Bone marrow (tissue), 2 donors: ENCODE data around the gene ABCC11.
A peak's percentile ranks its signal among the peaks of the same experiment; 100 is the strongest.

ENCODE experiments used
- DNase-seq, 2 donors: peaks; one replicate each; lab custom pipeline; 2025; lab: John Stamatoyannopoulos, UW

The ABCC11 gene

GRCh38 chr16:48161906-48162305 is 85.4 kb downstream of the ABCC11 start:
- no peak for DNase-seq

- DNase-seq: no peak
These were observed 86.8 kb downstream of the ABCC11 start for GRCh38 chr16:48160575-48160974.

- peak in 1 of 2 donors; percentile 23 for DNase-seq
These were observed 89.0 kb downstream of the ABCC11 start for GRCh38 chr16:48158296-48158695.

GRCh38 chr16:48157794-48158193 is 89.5 kb downstream of the ABCC11 start:
- DNase-seq: no peak

GRCh38 chr16:48157302-48157701 is 90.0 kb downstream of the ABCC11 start:
- no peak for DNase-seq

GRCh38 chr16:48156790-48157209 is 90.5 kb downstream of the ABCC11 start:
- DNase-seq: peak; percentile 65 to 68

GRCh38 chr16:48155926-48156789 is 91.2 kb downstream of the ABCC11 start, which contains the start of gene ABCC12:
Gene ABCC12 (minus strand): TSS chr16:48155993. CDS start chr16:48146424, 9,569 bp downstream.
- no peak for DNase-seq

GRCh38 chr16:48153774-48154173 is 93.6 kb downstream of the ABCC11 start:
- DNase-seq: no peak

GRCh38 chr16:48152226-48152625 is 95.1 kb downstream of the ABCC11 start:
- no peak for DNase-seq

- no peak for DNase-seq
These were observed 96.6 kb downstream of the ABCC11 start for GRCh38 chr16:48150707-48151106.

- DNase-seq: no peak
These were observed 100.6 kb downstream of the ABCC11 start for GRCh38 chr16:48146710-48147109.

GRCh38 chr16:48146131-48146530 is 101.2 kb downstream of the ABCC11 start:
- no peak for DNase-seq

- no peak for DNase-seq
These were observed 103.4 kb downstream of the ABCC11 start for GRCh38 chr16:48143812-48144368.

- no peak for DNase-seq
These were observed 106.5 kb downstream of the ABCC11 start for GRCh38 chr16:48140821-48141220.

- DNase-seq: no peak
These were observed 107.8 kb downstream of the ABCC11 start for GRCh38 chr16:48139517-48139916.

GRCh38 chr16:48138543-48138942 is 108.8 kb downstream of the ABCC11 start:
- no peak for DNase-seq

- DNase-seq: no peak
These were observed 109.5 kb downstream of the ABCC11 start for GRCh38 chr16:48137822-48138221.

GRCh38 chr16:48136547-48137360 is 110.6 kb downstream of the ABCC11 start:
- no peak for DNase-seq

GRCh38 chr16:48133455-48134211 is 113.7 kb downstream of the ABCC11 start:
- no peak for DNase-seq

GRCh38 chr16:48132696-48133095 is 114.6 kb downstream of the ABCC11 start:
- no peak for DNase-seq

GRCh38 chr16:48131201-48131935 is 116.0 kb downstream of the ABCC11 start:
- DNase-seq: no peak
